A549 (cell line): ENCODE results near the gene GPR35. TPM values are rescaled to one million over a fixed set of nuclear protein-coding genes. Genes with fewer than 3 reads are reported as not detected.

ENCODE experiments used
- ATAC-seq, 2 experiments: fragments of 200-7000 bp in 1 of 2; fragments of >200 bp in 1 of 2; cut with Nextera tagmentation in 1 of 2; cut with Tn5 transposase in 1 of 2; 3 replicates each; pipeline versions ENCODE4 v1.8.0 to v1.9.1; 2018 to 2020; ENCODE audit warnings: mild to moderate bottlenecking in 1 of 2, moderate library complexity in 1 of 2
- CTCF ChIA-PET: fragments of 300-600 bp; sonication (Branson Sonifier 250); formaldehyde crosslinking; extraction: SDS; loops from one replicate; lab custom pipeline; 2021; ENCODE audit warnings: antibody characterized with exemption, inconsistent platforms; lab: Yijun Ruan, JAX
- POLR2A ChIA-PET: fragments of 350-600 bp; formaldehyde crosslinking; extraction: SDS; loops from one replicate; lab custom pipeline; 2021; ENCODE audit warnings: antibody characterized with exemption, inconsistent platforms; lab: Yijun Ruan, JAX
- DNase-seq, 2 experiments: peaks; one replicate each; pipeline versions ENCODE4 v3.0.0 to v3.0.0-alpha.2; 2011 to 2016; ENCODE audit warnings: low read depth in 1 of 2, low spot score in 1 of 2
- FAIRE-seq: peaks from 2 replicates; lab custom pipeline; 2011; peaks lifted over from hg19 to GRCh38; lab: Jason Lieb, UNC
- H3K27ac ChIP-seq, 2 experiments: fragments of >200 bp; sonication (Bioruptor Twin); formaldehyde crosslinking; 3 replicates each; pipeline ENCODE4 v1.5.1; 2016 to 2017
- H3K4me1 ChIP-seq: fragments of >200 bp; sonication (Bioruptor Twin); formaldehyde crosslinking; 3 replicates; pipeline ENCODE4 v1.6.1; 2016
- H3K4me2 ChIP-seq: fragments of >200 bp; sonication (Bioruptor Twin); formaldehyde crosslinking; 3 replicates; pipeline ENCODE4 v1.6.1; 2016
- H3K4me3 ChIP-seq: fragments of >200 bp; sonication (Bioruptor Twin); formaldehyde crosslinking; 3 replicates; pipeline ENCODE4 v1.5.1; 2016
- H3K9me3 ChIP-seq: fragments of >200 bp; sonication (Bioruptor Twin); formaldehyde crosslinking; 3 replicates; pipeline ENCODE4 v1.6.1; 2016
- EHF ChIP-seq: fragments of 250-450 bp; sonication (Bioruptor Pico); IDR thresholded peaks from 2 replicates; pipeline ENCODE4 v1.5.0; 2020; ENCODE audit warnings: mild to moderate bottlenecking
- EHMT2 ChIP-seq: fragments of 200-600 bp; sonication (generic); IDR thresholded peaks from 2 replicates; pipeline ENCODE4 v1.6.1; 2016; ENCODE audit warnings: antibody characterized with exemption, low read depth, mild to moderate bottlenecking, moderate library complexity
- FOSL2 ChIP-seq, 2 experiments: fragments of 450-650 bp in 1 of 2; fragments of >200 bp in 1 of 2; sonication (Bioruptor Twin) in 1 of 2; formaldehyde crosslinking; IDR thresholded peaks; 2 replicates each; pipeline versions ENCODE4 v1.5.0 to v1.6.1; 2016 to 2020; ENCODE audit warnings: mild to moderate bottlenecking in 1 of 2, moderate library complexity in 1 of 2
- FOXS1 ChIP-seq: fragments of 250-450 bp; sonication (Bioruptor Pico); IDR thresholded peaks from 2 replicates; pipeline ENCODE4 v1.5.0; 2020; ENCODE audit warnings: mild to moderate bottlenecking, moderate library complexity
- GATA3 ChIP-seq: IDR thresholded peaks from 2 replicates; pipeline ENCODE4 v1.6.1; 2012; ENCODE audit warnings: borderline replicate concordance
- HES2 ChIP-seq: fragments of >200 bp; sonication (Bioruptor Twin); formaldehyde crosslinking; IDR thresholded peaks from 2 replicates; pipeline ENCODE4 v1.6.1; 2016
- HMGXB4 ChIP-seq: fragments of 250-450 bp; sonication (Bioruptor Pico); IDR thresholded peaks from 2 replicates; pipeline ENCODE4 v1.5.0; 2021; ENCODE audit warnings: mild to moderate bottlenecking, moderate library complexity, borderline replicate concordance
- NPAS2 ChIP-seq: fragments of 250-450 bp; sonication (Bioruptor Pico); IDR thresholded peaks from 2 replicates; pipeline ENCODE4 v1.8.0; 2022; ENCODE audit warnings: mild to moderate bottlenecking, moderate library complexity, borderline replicate concordance
- PHF8 ChIP-seq: fragments of 200-600 bp; sonication (generic); IDR thresholded peaks from 2 replicates; pipeline ENCODE4 v1.6.1; 2016; ENCODE audit warnings: low read depth, mild to moderate bottlenecking, antibody characterized with exemption, moderate library complexity, borderline replicate concordance
- POLR2A ChIP-seq: IDR thresholded peaks from 2 replicates; pipeline ENCODE4 v1.6.1; 2012; ENCODE audit warnings: mild to moderate bottlenecking, low read length
- RAD21 ChIP-seq, 2 experiments: fragments of >200 bp in 1 of 2; sonication (Bioruptor Twin) in 1 of 2; formaldehyde crosslinking in 1 of 2; IDR thresholded peaks in 1 of 2; conservative IDR thresholded peaks in 1 of 2; 2 replicates in 1 of 2; 3 replicates in 1 of 2; pipeline ENCODE4 v1.6.1; 2012 to 2018; ENCODE audit warnings: inconsistent platforms in 1 of 2
- SREBF2 ChIP-seq: fragments of 450-650 bp; IDR thresholded peaks from 2 replicates; pipeline ENCODE4 v1.6.1; 2014; ENCODE audit warnings: mild to moderate bottlenecking, moderate library complexity
- TFCP2L1 ChIP-seq: fragments of 250-450 bp; sonication (Bioruptor Pico); IDR thresholded peaks from 2 replicates; pipeline ENCODE4 v1.5.0; 2021; ENCODE audit warnings: mild to moderate bottlenecking
- USF2 ChIP-seq: fragments of 450-650 bp; IDR thresholded peaks from 2 replicates; pipeline ENCODE4 v1.6.1; 2014; ENCODE audit warnings: antibody characterized with exemption
- ZFP36 ChIP-seq: fragments of 450-650 bp; IDR thresholded peaks from 2 replicates; pipeline ENCODE4 v1.6.1; 2014; ENCODE audit warnings: borderline replicate concordance; ENCODE audit not compliant: partially characterized antibody
- ZSCAN20 ChIP-seq: fragments of 250-450 bp; sonication (Bioruptor Pico); IDR thresholded peaks from 2 replicates; pipeline ENCODE4 v1.8.0; 2022; ENCODE audit warnings: mild to moderate bottlenecking, moderate library complexity
- WGBS: methylation state at CpG from one replicate; pipeline ENCODE4 v1.1.6; 2017; ENCODE audit errors: missing lambda C conversion rate; 5-methylcytosine and 5-hydroxymethylcytosine counted together
- polyA plus RNA-seq, 4 experiments: library from polyadenylated mRNA; depleted of rRNA in 3 of 4; stranded (reverse); fragments of >200 nt; fragmentation: RNase III in 1 of 4; extraction: RNeasy Plus Mini Kit Qiagen cat#74134 plus additional on column Dnase treatment in 1 of 4; gene quantifications; 2 replicates in 3 of 4; 3 replicates in 1 of 4; pipeline ENCODE4 v1.2.3, GENCODE V29; 2011 to 2017

Gene GPR35
- polyA plus RNA-seq, 2 of the 4 experiments (the other 2 are of a cell fraction): 0.65 to 0.90 TPM

GRCh38 chr2:240649331-240649730, 24.1 kb downstream of the GPR35 start (continued):
- TF ChIP-seq FOSL2 (IDR thresholded peaks at IDR 0.05): no peak
- no peak for TF ChIP-seq FOSL2 (CRISPR knock-in tag; IDR thresholded peaks at IDR 0.05)
- TF ChIP-seq RAD21 (conservative IDR thresholded peaks at IDR 0.05 in 1 of 2, IDR thresholded peaks at IDR 0.05 in 1 of 2): no peak
- TF ChIP-seq USF2: no peak

- Histone ChIP-seq H3K9me3 (peaks cover 3% of the 10 kb centered on the region; the same call in 1 of the 3 replicates), H3K4me3 (no peak overlapping the region), H3K4me1 (no peaks in the 10 kb centered on the region), H3K27ac (no peak overlapping the region), H3K4me2 (no peak overlapping the region)
- ATAC-seq: no peak
- DNase-seq: no peak
- CTCF ChIA-PET: interaction anchor here (1.6 kb wide), 1 partner anchor 191 kb away, joined by 3 read pairs; no protein-coding TSS in a partner anchor
- TF ChIP-seq GATA3: no peak
- TF ChIP-seq TFCP2L1: no peak
- TF ChIP-seq ZSCAN20 (CRISPR knock-in tag): no peak
- TF ChIP-seq NPAS2 (CRISPR knock-in tag): no peak
- TF ChIP-seq USF2: no peak
- no peak for TF ChIP-seq SREBF2
- no peak for TF ChIP-seq FOSL2 (IDR thresholded peaks at IDR 0.05)
- TF ChIP-seq FOSL2 (CRISPR knock-in tag; IDR thresholded peaks at IDR 0.05): no peak
- POLR2A ChIA-PET: no interaction called here
- no peak for FAIRE-seq
- 20% methylated on average over 13 of the region's 13 CpGs for WGBS
Measured at GRCh38 chr2:240650254-240650965, 25.1 kb downstream of the GPR35 start.

- POLR2A ChIA-PET: no interaction called here
- Histone ChIP-seq H3K9me3 (peaks cover 3% of the 10 kb centered on the region; the same call in 1 of the 3 replicates), H3K4me1 (no peaks in the 10 kb centered on the region), H3K4me2 (no peak overlapping the region), H3K4me3 (no peak overlapping the region), H3K27ac (no peak overlapping the region)
- no peak for TF ChIP-seq RAD21 (conservative IDR thresholded peaks at IDR 0.05 in 1 of 2, IDR thresholded peaks at IDR 0.05 in 1 of 2)
- TF ChIP-seq NPAS2 (CRISPR knock-in tag): no peak
- TF ChIP-seq USF2: no peak
- TF ChIP-seq FOXS1: no peak
- TF ChIP-seq EHMT2: no peak
- TF ChIP-seq HMGXB4: no peak
- TF ChIP-seq POLR2A: no peak
- no peak for TF ChIP-seq EHF (CRISPR knock-in tag)
- TF ChIP-seq ZFP36: no peak
- no peak for TF ChIP-seq HES2
- TF ChIP-seq PHF8: no peak
- no peak for FAIRE-seq
- no peak for ATAC-seq
- DNase-seq: no peak
- WGBS: 18% methylated on average over 2 of the region's 3 CpGs
- CTCF ChIA-PET: interaction anchor here (1.6 kb wide), 1 partner anchor 191 kb away, joined by 3 read pairs; no protein-coding TSS in a partner anchor
Measured at GRCh38 chr2:240651185-240651584, 25.9 kb downstream of the GPR35 start.
